Keratinocyte (primary cell): Measurements from ENCODE around the gene RFX2. TPM values are rescaled to one million over a fixed set of nuclear protein-coding genes. Genes with fewer than 3 reads are reported as not detected.
A peak's percentile ranks its signal among the peaks of the same experiment; 100 is the strongest.

Experiments
- DNase-seq: peaks from one replicate; pipeline ENCODE4 v3.0.0-alpha.2; 2011; ENCODE audit warnings: low read depth, missing footprints, low spot score
- FAIRE-seq: peaks from 2 replicates; lab custom pipeline; 2011; peaks lifted over from hg19 to GRCh38; lab: Jason Lieb, UNC
- H2AFZ ChIP-seq: 2 replicates; pipeline ENCODE4 v1.6.0; 2012; ENCODE audit warnings: low read length, control low read depth, inconsistent platforms; ENCODE audit not compliant: control insufficient read depth
- H3K27ac ChIP-seq: 2 replicates; pipeline ENCODE4 v1.5.1; 2011; ENCODE audit warnings: low read length; ENCODE audit not compliant: control insufficient read depth, insufficient read depth
- H3K27me3 ChIP-seq: 3 replicates; pipeline ENCODE4 v1.6.0; 2011; ENCODE audit warnings: low read length; ENCODE audit not compliant: control insufficient read depth, insufficient read depth; ENCODE audit errors: extremely low read depth
- H3K36me3 ChIP-seq, 2 experiments: 2 replicates in 1 of 2; 3 replicates in 1 of 2; pipeline ENCODE4 v1.5.1; 2011; ENCODE audit warnings: low read length in 2 of 2, mild to moderate bottlenecking in 1 of 2; ENCODE audit not compliant: control insufficient read depth in 2 of 2, insufficient read depth in 2 of 2; ENCODE audit errors: extremely low read depth in 1 of 2
- H3K4me1 ChIP-seq: 3 replicates; pipeline ENCODE4 v1.5.1; 2011; ENCODE audit warnings: low read length; ENCODE audit not compliant: control insufficient read depth, insufficient read depth; ENCODE audit errors: extremely low read depth
- H3K4me2 ChIP-seq: 3 replicates; pipeline ENCODE4 v1.6.0; 2011; ENCODE audit warnings: low read depth, low read length; ENCODE audit not compliant: control insufficient read depth, insufficient read depth; ENCODE audit errors: extremely low read depth
- H3K4me3 ChIP-seq, 3 experiments: fragments of 200-600 bp in 1 of 3; sonication (generic) in 1 of 3; 2 replicates in 2 of 3; 3 replicates in 1 of 3; pipeline ENCODE4 v1.5.1; 2011 to 2016; ENCODE audit warnings: low read length in 3 of 3, mild to moderate bottlenecking in 3 of 3, control low read depth in 2 of 3, inconsistent platforms in 1 of 3, low read depth in 1 of 3, mixed read lengths in 1 of 3, mixed run types in 1 of 3, moderate library complexity in 1 of 3; ENCODE audit not compliant: control insufficient read depth in 2 of 3, insufficient read depth in 2 of 3; ENCODE audit errors: extremely low read depth in 1 of 3
- H3K79me2 ChIP-seq: 2 replicates; pipeline ENCODE4 v1.6.0; 2012; ENCODE audit warnings: low read length; ENCODE audit not compliant: control insufficient read depth, insufficient read depth
- H3K9ac ChIP-seq: 3 replicates; pipeline ENCODE4 v1.6.0; 2011; ENCODE audit warnings: low read length; ENCODE audit not compliant: control insufficient read depth, insufficient read depth; ENCODE audit errors: extremely low read depth
- H3K9me1 ChIP-seq: 3 replicates; pipeline ENCODE4 v1.6.0; 2011; ENCODE audit warnings: low read length; ENCODE audit not compliant: control insufficient read depth, insufficient read depth; ENCODE audit errors: extremely low read depth
- H3K9me3 ChIP-seq: 2 replicates; pipeline ENCODE4 v1.5.1; 2012; ENCODE audit warnings: low read depth, low read length; ENCODE audit not compliant: control insufficient read depth
- H4K20me1 ChIP-seq: 3 replicates; pipeline ENCODE4 v1.6.0; 2011; ENCODE audit warnings: low read length; ENCODE audit not compliant: control insufficient read depth, insufficient read depth; ENCODE audit errors: extremely low read depth
- EZH2 ChIP-seq: IDR thresholded peaks from one replicate; pipeline ENCODE4 v1.6.1; 2012; ENCODE audit warnings: inconsistent platforms, mild to moderate bottlenecking, low read length, moderate library complexity
- dilution Hi-C: fragments of 300-500 bp; cut with MboI; formaldehyde crosslinking; loops from one replicate; pipeline ENCODE4 v1.7.0; 2020; ENCODE audit warnings: low sequenced_read_pairs; ENCODE audit not compliant: extremely low pct_ligation_motif_present
- polyA plus RNA-seq, 5 experiments: library from polyadenylated mRNA; depleted of rRNA in 3 of 5; stranded (reverse) in 3 of 5; stranded (forward) in 1 of 5; unstranded in 1 of 5; fragments of >200 nt; gene quantifications; 1 replicate in 1 of 5; 2 replicates in 3 of 5; 3 replicates in 1 of 5; pipeline versions ENCODE4 v1.2.1 to v1.2.3, GENCODE V29; 2011 to 2012; ENCODE audit warnings: missing spikeins in 2 of 5, low read depth in 1 of 5, low replicate concordance in 1 of 5
- TF ChIP-seq, protein P1 (sequence below), 3 experiments: IDR thresholded peaks in 1 of 3; conservative IDR thresholded peaks in 1 of 3; optimal IDR thresholded peaks in 1 of 3; 2 replicates in 2 of 3; 3 replicates in 1 of 3; pipeline versions ENCODE3 to v1.5.1; 2011; ENCODE audit warnings: low read length in 3 of 3, mild to moderate bottlenecking in 3 of 3, moderate library complexity in 2 of 3, control low read depth in 1 of 3, inconsistent platforms in 1 of 3; ENCODE audit not compliant: insufficient read depth in 2 of 3; ENCODE audit errors: extremely low read depth in 1 of 3

The RFX2 gene
- polyA plus RNA-seq, 1 donor (not counting 4 experiments of a cell fraction or from before 2014, with no cell fraction given), result 5.8 TPM

- Histone ChIP-seq H3K9ac (no peak overlapping the region), H3K27me3 (no peaks in the 10 kb centered on the region), H3K9me3 (no peaks in the 10 kb centered on the region), H3K4me3 (no peak overlapping the region), H3K27ac (peak overlapping the region; percentile 12), H3K9me1 (peaks cover 2% of the 10 kb centered on the region), H3K4me2 (peak overlapping the region; percentile 14), H3K4me1 (peaks cover 31% of the 10 kb centered on the region), H4K20me1 (peaks cover 28% of the 10 kb centered on the region), H3K79me2 (peaks cover 87% of the 10 kb centered on the region), H2AFZ (no peak overlapping the region), H3K36me3 (peaks cover 9 to 32% of the 10 kb centered on the region in 2 experiments)
- DNase-seq (no peak), FAIRE-seq (no peak)
- dilution Hi-C loops, result no loop called here
- TF ChIP-seq, protein P1, sequence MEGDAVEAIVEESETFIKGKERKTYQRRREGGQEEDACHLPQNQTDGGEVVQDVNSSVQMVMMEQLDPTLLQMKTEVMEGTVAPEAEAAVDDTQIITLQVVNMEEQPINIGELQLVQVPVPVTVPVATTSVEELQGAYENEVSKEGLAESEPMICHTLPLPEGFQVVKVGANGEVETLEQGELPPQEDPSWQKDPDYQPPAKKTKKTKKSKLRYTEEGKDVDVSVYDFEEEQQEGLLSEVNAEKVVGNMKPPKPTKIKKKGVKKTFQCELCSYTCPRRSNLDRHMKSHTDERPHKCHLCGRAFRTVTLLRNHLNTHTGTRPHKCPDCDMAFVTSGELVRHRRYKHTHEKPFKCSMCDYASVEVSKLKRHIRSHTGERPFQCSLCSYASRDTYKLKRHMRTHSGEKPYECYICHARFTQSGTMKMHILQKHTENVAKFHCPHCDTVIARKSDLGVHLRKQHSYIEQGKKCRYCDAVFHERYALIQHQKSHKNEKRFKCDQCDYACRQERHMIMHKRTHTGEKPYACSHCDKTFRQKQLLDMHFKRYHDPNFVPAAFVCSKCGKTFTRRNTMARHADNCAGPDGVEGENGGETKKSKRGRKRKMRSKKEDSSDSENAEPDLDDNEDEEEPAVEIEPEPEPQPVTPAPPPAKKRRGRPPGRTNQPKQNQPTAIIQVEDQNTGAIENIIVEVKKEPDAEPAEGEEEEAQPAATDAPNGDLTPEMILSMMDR (optimal IDR thresholded peaks at IDR 0.05 in 1 of 3, IDR thresholded peaks at IDR 0.05 in 1 of 3, conservative IDR thresholded peaks at IDR 0.05 in 1 of 3; ENCODE audit: extremely low read depth in 1 of 3, insufficient read depth in 2 of 3, low read length in 3 of 3), result no peak
- no peak for TF ChIP-seq EZH2
Measured at GRCh38 chr19:5974721-5975387, 135.4 kb downstream of the RFX2 start.

DNA sequence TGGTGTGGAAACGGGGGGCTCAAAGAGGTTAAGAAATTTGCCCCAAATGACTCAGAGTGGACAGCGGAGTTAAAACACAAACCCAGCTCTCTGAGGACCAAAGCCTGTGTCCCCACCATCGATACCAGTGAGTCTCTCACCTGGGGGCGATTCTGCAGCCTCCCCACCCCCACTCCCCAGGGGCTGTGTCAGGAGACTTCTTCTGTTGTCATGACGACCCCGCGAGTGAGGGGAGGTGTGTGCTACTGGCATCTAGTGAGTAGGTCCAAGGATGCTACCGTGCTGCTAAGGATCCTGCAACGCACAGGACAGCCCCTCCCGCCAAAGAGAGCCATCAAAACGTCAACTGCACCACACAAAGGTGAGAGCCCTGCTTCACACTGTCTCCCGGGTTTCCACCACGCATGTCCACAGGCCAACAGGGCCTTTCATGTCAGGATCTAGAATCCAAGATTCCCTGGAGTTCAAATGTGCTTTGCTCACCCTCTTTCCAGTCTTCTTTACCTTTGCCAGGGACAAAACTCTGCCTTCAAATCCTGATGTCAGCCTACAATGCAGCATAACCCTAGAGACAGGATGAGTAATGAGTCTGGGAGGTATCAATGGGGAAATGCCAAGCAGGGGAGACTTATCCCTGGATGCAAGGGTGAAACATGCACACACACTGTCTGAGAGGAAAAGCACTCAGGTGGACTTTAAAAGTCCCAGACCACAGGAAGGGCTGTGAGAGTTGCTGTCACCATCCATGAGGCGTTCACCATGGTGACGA is 136.2 kb downstream of the RFX2 start:
- no peak overlapping the region for H3K4me2 ChIP-seq
- FAIRE-seq, result no peak
- no peak overlapping the region for H3K9ac ChIP-seq
- no peak for DNase-seq
- H3K4me3 ChIP-seq, result no peak overlapping the region
- dilution Hi-C loops, result no loop called here
- H3K79me2 ChIP-seq, result peaks cover 93% of the 10 kb centered on the region
- H3K4me1 ChIP-seq, result peaks cover 38% of the 10 kb centered on the region
- H3K9me3 ChIP-seq, result no peaks in the 10 kb centered on the region
- H3K27ac ChIP-seq, result peak overlapping the region; percentile 12
- H2AFZ ChIP-seq, result no peak overlapping the region
- H3K27me3 ChIP-seq, result no peaks in the 10 kb centered on the region
- H3K9me1 ChIP-seq, result peaks cover 3% of the 10 kb centered on the region
- H3K36me3 ChIP-seq, result peaks cover 9 to 37% of the 10 kb centered on the region in 2 experiments
- H4K20me1 ChIP-seq, result peaks cover 36% of the 10 kb centered on the region
- TF ChIP-seq, protein P1 (optimal IDR thresholded peaks at IDR 0.05 in 1 of 3, IDR thresholded peaks at IDR 0.05 in 1 of 3, conservative IDR thresholded peaks at IDR 0.05 in 1 of 3; ENCODE audit: extremely low read depth in 1 of 3, insufficient read depth in 2 of 3, low read length in 3 of 3), result no peak
- no peak for TF ChIP-seq EZH2
